ENCODE measurements around the gene THBD.

THBD gene

GRCh38 chr20:23049201-23050075, at the start of gene THBD:
TSS of gene THBD (minus strand) at chr20:23049672. CDS start at chr20:23049504, 168 bp downstream.
- DNase-seq = peak; percentile 44 to 81

- no peak for DNase-seq
These were observed 48.4 kb upstream of the THBD start for GRCh38 chr20:23097636-23098580.

- no peak for DNase-seq
These were observed 47.6 kb upstream of the THBD start for GRCh38 chr20:23096986-23097520.

- DNase-seq = no peak
These were observed 46.6 kb upstream of the THBD start for GRCh38 chr20:23096097-23096496.

GRCh38 chr20:23095499-23095898, 46.0 kb upstream of the THBD start:
- DNase-seq = no peak

- no peak for DNase-seq
These were observed 45.5 kb upstream of the THBD start for GRCh38 chr20:23094927-23095326.

GRCh38 chr20:23094213-23094896, 44.9 kb upstream of the THBD start:
- DNase-seq = no peak

- no peak for DNase-seq
These were observed 44.1 kb upstream of the THBD start for GRCh38 chr20:23093613-23094012.

- no peak for DNase-seq
These were observed 43.5 kb upstream of the THBD start for GRCh38 chr20:23092861-23093495.

GRCh38 chr20:23092384-23092756, 42.9 kb upstream of the THBD start:
- DNase-seq = no peak

- DNase-seq = no peak
These were observed 42.4 kb upstream of the THBD start for GRCh38 chr20:23091721-23092383.

GRCh38 chr20:23090878-23091277, 41.4 kb upstream of the THBD start:
- no peak for DNase-seq

- DNase-seq = no peak
These were observed 40.7 kb upstream of the THBD start for GRCh38 chr20:23090147-23090546.

- no peak for DNase-seq
These were observed 39.4 kb upstream of the THBD start for GRCh38 chr20:23088866-23089265.

- DNase-seq = no peak
These were observed 38.2 kb upstream of the THBD start for GRCh38 chr20:23087587-23088251.

- peak in 1 of 2 donors; percentile 41 for DNase-seq
These were observed 37.5 kb upstream of the THBD start for GRCh38 chr20:23086931-23087411.

GRCh38 chr20:23086056-23086566, 36.6 kb upstream of the THBD start, which contains the start of gene CD93:
TSS of gene CD93 (minus strand) at chr20:23086324. CDS start at chr20:23086192, 132 bp downstream.
- DNase-seq = peak; percentile 34 to 85

GRCh38 chr20:23085436-23086055, 36.1 kb upstream of the THBD start:
- DNase-seq = no peak

- no peak for DNase-seq
These were observed 35.4 kb upstream of the THBD start for GRCh38 chr20:23084845-23085365.
